Measurements from ENCODE around the gene HTT. TPM values are rescaled to one million over a fixed set of nuclear protein-coding genes. Genes with fewer than 3 reads are reported as not detected.

Gene HTT
- total RNA-seq, 2 experiments from 2014 or later: 54.2 to 56.5 TPM

DNA sequence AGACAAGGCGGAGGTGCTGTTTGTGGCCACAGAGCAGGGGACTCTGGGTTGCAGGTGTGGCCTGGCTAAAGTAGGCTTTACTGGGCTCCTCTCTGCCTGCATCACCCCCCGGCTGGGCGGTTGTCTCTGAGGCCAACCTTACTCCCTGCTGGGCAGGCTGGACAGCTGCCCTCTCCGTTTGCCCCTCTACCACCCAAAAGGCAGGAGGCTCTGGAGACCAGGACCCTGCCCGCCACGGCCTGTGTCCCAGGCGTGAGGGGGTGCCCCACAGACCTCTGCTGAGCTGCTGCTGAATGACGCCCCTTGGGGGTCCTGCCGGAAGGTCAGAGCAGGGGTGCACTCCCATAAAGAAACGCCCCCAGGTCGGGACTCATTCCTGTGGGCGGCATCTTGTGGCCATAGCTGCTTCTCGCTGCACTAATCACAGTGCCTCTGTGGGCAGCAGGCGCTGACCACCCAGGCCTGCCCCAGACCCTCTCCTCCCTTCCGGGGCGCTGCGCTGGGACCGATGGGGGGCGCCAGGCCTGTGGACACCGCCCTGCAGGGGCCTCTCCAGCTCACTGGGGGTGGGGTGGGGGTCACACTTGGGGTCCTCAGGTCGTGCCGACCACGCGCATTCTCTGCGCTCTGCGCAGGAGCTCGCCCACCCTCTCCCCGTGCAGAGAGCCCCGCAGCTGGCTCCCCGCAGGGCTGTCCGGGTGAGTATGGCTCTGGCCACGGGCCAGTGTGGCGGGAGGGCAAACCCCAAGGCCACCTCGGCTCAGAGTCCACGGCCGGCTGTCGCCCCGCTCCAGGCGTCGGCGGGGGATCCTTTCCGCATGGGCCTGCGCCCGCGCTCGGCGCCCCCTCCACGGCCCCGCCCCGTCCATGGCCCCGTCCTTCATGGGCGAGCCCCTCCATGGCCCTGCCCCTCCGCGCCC lies 1.1 kb upstream of the HTT start:
- intact Hi-C loops (cut with micrococcal nuclease): no loop called here
- Mint-ChIP-seq H3K4me1 (ENCODE audit: low read depth) (peaks cover 23% of the 10 kb centered on the region), H3K4me3 (peak overlapping the region; percentile 38), H3K9me3 (no peaks in the 10 kb centered on the region), H3K27me3 (no peaks in the 10 kb centered on the region), H3K27ac (no peak overlapping the region), H3K36me3 (ENCODE audit: low read depth) (peaks cover 1% of the 10 kb centered on the region)
- ATAC-seq (no peak), DNase-seq (peak; percentile 6)
- TF ChIP-seq, protein P1, sequence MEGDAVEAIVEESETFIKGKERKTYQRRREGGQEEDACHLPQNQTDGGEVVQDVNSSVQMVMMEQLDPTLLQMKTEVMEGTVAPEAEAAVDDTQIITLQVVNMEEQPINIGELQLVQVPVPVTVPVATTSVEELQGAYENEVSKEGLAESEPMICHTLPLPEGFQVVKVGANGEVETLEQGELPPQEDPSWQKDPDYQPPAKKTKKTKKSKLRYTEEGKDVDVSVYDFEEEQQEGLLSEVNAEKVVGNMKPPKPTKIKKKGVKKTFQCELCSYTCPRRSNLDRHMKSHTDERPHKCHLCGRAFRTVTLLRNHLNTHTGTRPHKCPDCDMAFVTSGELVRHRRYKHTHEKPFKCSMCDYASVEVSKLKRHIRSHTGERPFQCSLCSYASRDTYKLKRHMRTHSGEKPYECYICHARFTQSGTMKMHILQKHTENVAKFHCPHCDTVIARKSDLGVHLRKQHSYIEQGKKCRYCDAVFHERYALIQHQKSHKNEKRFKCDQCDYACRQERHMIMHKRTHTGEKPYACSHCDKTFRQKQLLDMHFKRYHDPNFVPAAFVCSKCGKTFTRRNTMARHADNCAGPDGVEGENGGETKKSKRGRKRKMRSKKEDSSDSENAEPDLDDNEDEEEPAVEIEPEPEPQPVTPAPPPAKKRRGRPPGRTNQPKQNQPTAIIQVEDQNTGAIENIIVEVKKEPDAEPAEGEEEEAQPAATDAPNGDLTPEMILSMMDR (IDR thresholded peaks at IDR 0.05): no peak
- ChIA-PET CTCF (no interaction called here), POLR2A (interaction anchor here (1.2 kb wide), 1 partner anchor 31 kb away, joined by 4 read pairs; no protein-coding TSS in a partner anchor)

DNA sequence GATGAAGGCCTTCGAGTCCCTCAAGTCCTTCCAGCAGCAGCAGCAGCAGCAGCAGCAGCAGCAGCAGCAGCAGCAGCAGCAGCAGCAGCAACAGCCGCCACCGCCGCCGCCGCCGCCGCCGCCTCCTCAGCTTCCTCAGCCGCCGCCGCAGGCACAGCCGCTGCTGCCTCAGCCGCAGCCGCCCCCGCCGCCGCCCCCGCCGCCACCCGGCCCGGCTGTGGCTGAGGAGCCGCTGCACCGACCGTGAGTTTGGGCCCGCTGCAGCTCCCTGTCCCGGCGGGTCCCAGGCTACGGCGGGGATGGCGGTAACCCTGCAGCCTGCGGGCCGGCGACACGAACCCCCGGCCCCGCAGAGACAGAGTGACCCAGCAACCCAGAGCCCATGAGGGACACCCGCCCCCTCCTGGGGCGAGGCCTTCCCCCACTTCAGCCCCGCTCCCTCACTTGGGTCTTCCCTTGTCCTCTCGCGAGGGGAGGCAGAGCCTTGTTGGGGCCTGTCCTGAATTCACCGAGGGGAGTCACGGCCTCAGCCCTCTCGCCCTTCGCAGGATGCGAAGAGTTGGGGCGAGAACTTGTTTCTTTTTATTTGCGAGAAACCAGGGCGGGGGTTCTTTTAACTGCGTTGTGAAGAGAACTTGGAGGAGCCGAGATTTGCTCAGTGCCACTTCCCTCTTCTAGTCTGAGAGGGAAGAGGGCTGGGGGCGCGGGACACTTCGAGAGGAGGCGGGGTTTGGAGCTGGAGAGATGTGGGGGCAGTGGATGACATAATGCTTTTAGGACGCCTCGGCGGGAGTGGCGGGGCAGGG lies 568 bp downstream of the HTT start:
- DNase-seq (peak; percentile 71), ATAC-seq (no peak)
- Mint-ChIP-seq H3K9me3 (no peaks in the 10 kb centered on the region), H3K27me3 (no peaks in the 10 kb centered on the region), H3K4me3 (peak overlapping the region; percentile 95), H3K27ac (peak overlapping the region; percentile 90), H3K4me1 (ENCODE audit: low read depth) (peaks cover 31% of the 10 kb centered on the region), H3K36me3 (ENCODE audit: low read depth) (peaks cover 1% of the 10 kb centered on the region)
- ChIA-PET CTCF (no interaction called here), POLR2A (interaction anchor here (0.6 to 1.5 kb wide), 6 partner anchors 9 to 140 kb away, joined by 3 to 5 read pairs (median 4); no protein-coding TSS in a partner anchor)
- TF ChIP-seq, protein P1 (IDR thresholded peaks at IDR 0.05): no peak
- intact Hi-C loops (cut with micrococcal nuclease): no loop called here

DNA sequence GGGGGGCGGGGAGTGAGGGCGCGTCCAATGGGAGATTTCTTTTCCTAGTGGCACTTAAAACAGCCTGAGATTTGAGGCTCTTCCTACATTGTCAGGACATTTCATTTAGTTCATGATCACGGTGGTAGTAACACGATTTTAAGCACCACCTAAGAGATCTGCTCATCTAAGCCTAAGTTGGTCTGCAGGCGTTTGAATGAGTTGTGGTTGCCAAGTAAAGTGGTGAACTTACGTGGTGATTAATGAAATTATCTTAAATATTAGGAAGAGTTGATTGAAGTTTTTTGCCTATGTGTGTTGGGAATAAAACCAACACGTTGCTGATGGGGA lies 1.1 kb downstream of the HTT start:
- DNase-seq: no peak
- ChIA-PET POLR2A (interaction anchor here (0.6 to 1.5 kb wide), 4 partner anchors 43 to 140 kb away, joined by 3 to 5 read pairs (median 3); no protein-coding TSS in a partner anchor), CTCF (no interaction called here)
- no peak for ATAC-seq
- intact Hi-C loops (cut with micrococcal nuclease): no loop called here
- no peaks in the 10 kb centered on the region for H3K27me3 Mint-ChIP-seq
- peak overlapping the region; percentile 95 for H3K4me3 Mint-ChIP-seq
- TF ChIP-seq, protein P1 (IDR thresholded peaks at IDR 0.05): no peak
- peaks cover 34% of the 10 kb centered on the region for H3K4me1 Mint-ChIP-seq (ENCODE audit: low read depth)
- H3K36me3 Mint-ChIP-seq (ENCODE audit: low read depth): peaks cover 3% of the 10 kb centered on the region
- peak overlapping the region; percentile 90 for H3K27ac Mint-ChIP-seq
- H3K9me3 Mint-ChIP-seq: no peaks in the 10 kb centered on the region

DNA sequence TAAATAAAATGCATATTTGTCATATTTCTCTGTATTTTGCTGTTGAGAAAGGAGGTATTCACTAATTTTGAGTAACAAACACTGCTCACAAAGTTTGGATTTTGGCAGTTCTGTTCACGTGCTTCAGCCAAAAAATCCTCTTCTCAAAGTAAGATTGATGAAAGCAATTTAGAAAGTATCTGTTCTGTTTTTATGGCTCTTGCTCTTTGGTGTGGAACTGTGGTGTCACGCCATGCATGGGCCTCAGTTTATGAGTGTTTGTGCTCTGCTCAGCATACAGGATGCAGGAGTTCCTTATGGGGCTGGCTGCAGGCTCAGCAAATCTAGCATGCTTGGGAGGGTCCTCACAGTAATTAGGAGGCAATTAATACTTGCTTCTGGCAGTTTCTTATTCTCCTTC lies 3.3 kb downstream of the HTT start:
- Mint-ChIP-seq H3K9me3 (no peaks in the 10 kb centered on the region), H3K36me3 (ENCODE audit: low read depth) (peaks cover 5% of the 10 kb centered on the region), H3K4me3 (no peak overlapping the region), H3K27me3 (no peaks in the 10 kb centered on the region), H3K4me1 (ENCODE audit: low read depth) (peaks cover 47% of the 10 kb centered on the region), H3K27ac (no peak overlapping the region)
- ChIA-PET CTCF (no interaction called here), POLR2A (no interaction called here)
- TF ChIP-seq, protein P1 (IDR thresholded peaks at IDR 0.05): no peak
- DNase-seq: no peak
- ATAC-seq: no peak
- intact Hi-C loops (cut with micrococcal nuclease): no loop called here
